Left kidney (tissue), 1 donor: Measurements from ENCODE around the gene OGFOD1. TPM values are rescaled to one million over a fixed set of nuclear protein-coding genes. Genes with fewer than 3 reads are reported as not detected.

Source experiments
- polyA plus RNA-seq: library from polyadenylated mRNA; unstranded; fragments of 120-200 nt; gene quantifications from one replicate; pipeline ENCODE4 v1.2.1, GENCODE V29; 2013; ENCODE audit not compliant: insufficient read length

Gene OGFOD1
- polyA plus RNA-seq, 1 donor: 42.2 TPM

Other genes starting within 250 kb of the OGFOD1 start
- 143 TPM for gene AMFR, start 26.0 kb upstream of the OGFOD1 start, polyA plus RNA-seq
- 155 TPM for gene NUDT21, start 222 bp upstream of the OGFOD1 start, polyA plus RNA-seq
- gene BBS2, start 68.5 kb downstream of the OGFOD1 start, polyA plus RNA-seq: 122 TPM
- gene MT4, start 113.5 kb downstream of the OGFOD1 start, polyA plus RNA-seq: not detected
- gene MT3, start 138.0 kb downstream of the OGFOD1 start, polyA plus RNA-seq: 1.5 TPM
- gene MT2A, start 157.0 kb downstream of the OGFOD1 start, polyA plus RNA-seq: 19.0 TPM
- 26.6 TPM for gene MT1E, start 174.2 kb downstream of the OGFOD1 start, polyA plus RNA-seq
- gene MT1M, start 181.1 kb downstream of the OGFOD1 start, polyA plus RNA-seq: 0.30 TPM
- gene MT1A, start 187.1 kb downstream of the OGFOD1 start, polyA plus RNA-seq: not detected
- gene MT1B, start 200.3 kb downstream of the OGFOD1 start, polyA plus RNA-seq: 0.47 TPM
- gene MT1F, start 206.4 kb downstream of the OGFOD1 start, polyA plus RNA-seq: 57.5 TPM
- gene MT1G, start 216.5 kb downstream of the OGFOD1 start, polyA plus RNA-seq: 56.6 TPM
- 15.7 TPM for gene MT1H, start 218.3 kb downstream of the OGFOD1 start, polyA plus RNA-seq
- 36.2 TPM for gene MT1X, start 230.9 kb downstream of the OGFOD1 start, polyA plus RNA-seq